NCI-H524 treated with DMSO at 0.1 percent for 48 hours (cell line): ENCODE measurements around the gene MAP2K7.
"Not testable (repeated sequence)": the region's sequence is repeated elsewhere in the genome, so short reads cannot be mapped to it uniquely, and the experiment has no call there.

ENCODE experiments used
- DNase-seq: peaks from one replicate; lab custom pipeline; 2025; lab: John Stamatoyannopoulos, UW

MAP2K7 gene

DNA sequence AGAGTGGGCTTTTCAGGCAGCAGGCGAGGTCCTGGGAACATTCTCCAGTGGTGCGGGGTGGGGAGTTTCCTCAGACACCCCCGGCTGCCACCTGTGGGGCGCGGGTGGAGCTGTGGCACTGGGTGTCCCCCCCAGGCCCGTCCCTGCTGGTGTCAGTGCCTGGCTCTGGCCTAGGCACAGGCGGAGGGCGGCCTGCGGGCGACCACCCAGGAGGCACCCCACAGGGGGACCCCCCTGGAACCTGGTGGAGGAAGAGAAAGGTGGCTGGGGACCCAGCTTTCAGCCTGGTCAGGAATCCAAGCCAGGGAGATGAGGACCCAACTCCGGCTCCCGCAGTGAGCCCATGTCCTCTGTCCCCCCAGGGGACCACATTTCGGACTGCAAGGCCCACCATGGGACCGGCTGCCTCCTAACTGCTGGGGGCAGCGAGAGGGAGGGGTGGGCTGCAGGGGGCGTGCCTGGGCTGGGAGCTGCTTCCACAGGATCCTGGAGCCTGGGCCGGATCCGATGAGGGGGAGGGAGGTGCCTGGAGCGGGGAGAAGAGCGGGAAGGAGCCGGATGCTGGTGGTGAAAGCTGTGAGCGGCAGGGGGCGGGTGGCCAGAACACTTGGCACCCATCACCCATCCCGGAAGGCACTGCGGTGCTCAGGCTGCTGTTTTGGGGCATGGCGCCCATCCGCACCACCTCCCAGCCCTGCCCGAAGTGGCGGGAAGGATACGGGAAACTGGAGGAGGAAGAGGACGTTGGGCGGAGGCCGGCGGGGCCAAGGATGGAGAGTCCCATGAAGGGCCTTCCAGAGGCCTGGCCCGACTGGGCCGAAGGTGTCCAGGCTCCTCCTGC, 27.8 kb downstream of the MAP2K7 start:
- no peak for DNase-seq

- no peak for DNase-seq
These were observed 28.7 kb downstream of the MAP2K7 start for GRCh38 chr19:7932276-7932929.

DNA sequence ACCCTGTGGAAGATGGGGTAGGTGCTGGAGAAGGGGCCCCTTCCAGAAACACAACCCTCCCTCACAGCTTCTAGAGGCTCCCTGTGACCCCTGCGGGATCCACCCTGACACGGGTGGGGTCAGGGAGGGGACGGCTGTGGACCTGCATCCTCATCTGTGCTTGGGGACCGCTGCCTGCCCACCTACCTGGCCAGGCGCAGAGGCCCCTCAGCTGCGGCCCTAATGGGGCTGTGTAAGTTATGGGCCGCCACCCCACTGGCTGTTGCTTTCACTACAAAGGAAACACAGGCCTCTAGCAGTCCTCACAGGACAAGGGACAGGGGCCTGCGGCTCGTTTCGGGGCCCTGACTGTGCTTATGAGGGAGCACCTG, 29.2 kb downstream of the MAP2K7 start:
- DNase-seq = no peak

- DNase-seq = no peak
These were observed 29.7 kb downstream of the MAP2K7 start for GRCh38 chr19:7933411-7933810.

DNA sequence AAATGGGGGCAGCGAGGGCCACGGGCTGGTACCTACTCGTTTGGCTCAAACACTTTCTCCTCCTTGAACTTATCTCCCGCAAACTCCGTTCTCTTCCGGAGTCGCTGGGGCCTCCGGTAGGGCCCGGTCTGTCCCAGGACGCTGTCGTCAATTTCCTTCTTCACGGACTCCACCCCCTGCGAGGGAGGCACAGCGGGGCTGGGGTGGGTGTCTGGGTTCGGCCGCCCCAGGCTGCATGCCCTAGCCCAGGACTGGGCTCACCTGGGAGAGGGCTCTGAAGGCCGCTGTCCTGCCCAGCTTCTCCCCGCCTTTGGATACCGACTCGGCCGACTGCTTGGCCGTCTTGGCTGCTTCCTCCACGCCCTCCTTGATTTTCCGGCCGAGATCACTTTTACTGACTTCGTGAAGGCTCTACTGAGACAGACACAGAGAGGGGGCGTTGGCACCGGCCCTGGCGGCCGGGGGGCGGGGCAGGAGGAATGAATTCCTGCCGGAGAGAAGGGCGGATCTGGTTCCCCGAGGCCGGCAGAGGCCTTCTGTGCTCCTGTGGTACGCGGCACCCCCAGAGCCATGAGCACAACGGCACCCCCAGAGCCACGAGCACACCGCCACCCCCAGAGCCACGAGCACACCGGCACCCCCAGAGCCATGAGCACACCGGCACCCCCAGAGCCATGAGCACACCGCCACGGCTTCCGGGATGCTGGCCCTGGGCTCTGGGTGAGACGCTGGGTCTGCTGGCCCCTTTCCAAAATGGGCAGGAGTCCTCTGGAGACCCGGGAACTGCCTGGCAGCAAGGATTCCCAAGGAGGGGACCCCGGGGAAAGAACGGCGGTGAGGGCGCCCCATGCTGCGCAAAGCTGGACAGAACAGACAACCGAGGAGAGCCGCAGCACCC, 30.4 kb downstream of the MAP2K7 start:
- DNase-seq = no peak

DNA sequence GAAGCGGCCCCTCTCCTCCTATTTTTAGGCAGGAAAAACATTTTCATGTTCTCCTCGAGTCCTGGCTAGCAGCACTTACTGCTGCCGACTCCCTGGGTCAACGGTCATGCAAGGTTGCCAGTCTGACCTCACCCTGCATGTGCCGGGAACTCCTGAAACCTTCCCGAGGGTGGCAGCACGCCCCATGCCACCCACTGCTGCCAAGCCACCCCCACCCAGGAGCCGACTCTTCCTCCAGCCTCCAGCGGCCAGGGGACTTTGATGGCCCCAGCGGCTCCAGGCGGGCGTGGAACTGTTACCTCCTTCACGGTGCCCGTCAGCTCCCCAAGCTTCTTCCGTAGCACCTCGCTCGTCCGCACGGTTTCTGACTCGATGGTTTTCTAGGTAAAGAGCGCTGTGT, 31.1 kb downstream of the MAP2K7 start:
- DNase-seq = no peak

- DNase-seq = no peak
These were observed 37.2 kb downstream of the MAP2K7 start for GRCh38 chr19:7940841-7941240.

DNA sequence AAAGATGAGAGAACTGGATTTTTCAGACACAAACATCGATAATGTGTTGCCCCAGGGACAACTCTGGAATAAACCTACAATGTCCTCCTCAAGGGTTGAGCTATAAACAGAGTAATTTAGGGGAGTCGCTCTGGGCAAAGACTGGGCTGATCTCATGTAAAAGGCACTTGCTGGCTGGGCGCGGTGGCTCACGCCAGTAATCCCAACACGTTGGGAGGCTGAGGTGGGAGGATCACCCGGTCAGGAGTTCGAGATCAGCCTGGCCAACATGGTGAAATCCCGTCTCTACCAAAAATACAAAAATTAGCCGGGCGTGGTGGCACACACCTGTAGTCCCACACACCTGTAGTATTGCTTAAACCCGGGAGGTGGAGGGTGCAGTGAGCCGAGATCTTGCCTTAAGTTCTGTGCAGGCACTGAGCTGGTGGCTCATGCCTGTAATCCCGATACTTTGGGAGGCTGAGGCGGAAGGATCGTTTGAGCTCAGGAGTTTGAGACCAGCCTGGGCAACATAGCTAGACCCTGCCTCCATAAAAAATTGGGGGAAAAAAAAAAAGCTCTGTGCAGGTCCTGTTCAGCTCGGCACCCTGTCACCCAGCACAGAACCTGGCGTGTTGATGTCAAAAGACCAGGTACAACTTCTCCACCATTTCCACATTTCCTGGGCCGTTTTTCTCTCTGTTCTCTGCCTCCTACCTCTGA, 38.4 kb downstream of the MAP2K7 start:
- DNase-seq = no peak

- DNase-seq = no peak
These were observed 39.3 kb downstream of the MAP2K7 start for GRCh38 chr19:7942981-7943443.

- DNase-seq = peak; percentile 99
These were observed 39.9 kb downstream of the MAP2K7 start, which contains the start of gene TIMM44 for GRCh38 chr19:7943444-7944176. TSS of gene TIMM44 (minus strand) at chr19:7943666. CDS start at chr19:7943651, 15 bp downstream.

DNA sequence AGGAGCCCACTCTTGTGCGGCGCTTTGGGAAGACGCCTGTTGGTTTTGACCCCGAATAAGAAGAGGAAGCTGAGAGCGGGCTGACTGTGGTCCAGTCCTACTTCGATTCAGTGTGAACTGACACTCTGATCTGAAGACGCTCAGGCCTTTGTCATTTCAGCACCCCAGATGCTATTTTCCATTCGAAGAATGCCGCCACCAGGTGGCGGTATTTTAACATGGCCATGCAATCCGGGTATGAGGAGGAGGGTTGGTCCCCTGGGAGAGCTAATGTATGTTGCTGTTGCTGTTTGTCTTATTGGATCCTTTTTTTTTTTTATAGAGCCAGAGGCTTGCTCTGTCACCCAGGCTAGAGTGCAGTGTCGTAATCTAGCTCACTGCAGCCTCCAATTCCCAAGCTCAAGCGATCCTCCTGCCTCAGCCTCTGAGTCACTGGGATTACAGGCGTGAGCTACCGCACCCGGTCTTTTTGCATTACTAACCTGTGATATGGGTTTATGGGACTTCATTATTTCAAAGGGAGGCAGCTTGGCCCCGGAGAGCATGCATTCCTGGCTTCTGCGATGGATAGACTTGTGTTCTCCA, 40.6 kb downstream of the MAP2K7 start:
- DNase-seq = peak; percentile 28

GRCh38 chr19:7947939-7948338, 44.3 kb downstream of the MAP2K7 start:
- DNase-seq = no peak

- no peak for DNase-seq
These were observed 49.4 kb downstream of the MAP2K7 start for GRCh38 chr19:7953060-7953459.

DNA sequence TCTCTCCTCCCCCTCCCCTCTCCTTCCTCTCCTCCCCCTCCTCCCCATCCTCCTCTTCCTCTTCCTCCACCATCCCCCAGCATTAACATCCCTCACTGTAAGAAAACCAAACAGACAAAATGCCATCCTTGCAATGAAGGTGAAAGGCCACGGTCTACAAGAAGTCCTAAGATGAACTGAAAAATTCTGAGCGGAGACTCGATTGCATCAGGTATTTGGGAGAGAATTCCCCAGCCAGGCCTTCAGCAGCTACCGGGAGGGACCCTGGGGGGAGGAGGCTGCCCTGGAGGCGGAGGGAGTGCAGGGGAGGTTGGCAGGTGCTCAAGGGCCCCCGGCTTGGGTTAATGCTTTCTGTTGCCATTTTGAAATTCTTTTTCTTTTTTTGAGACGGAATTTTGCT, 49.9 kb downstream of the MAP2K7 start:
- DNase-seq = no peak

DNA sequence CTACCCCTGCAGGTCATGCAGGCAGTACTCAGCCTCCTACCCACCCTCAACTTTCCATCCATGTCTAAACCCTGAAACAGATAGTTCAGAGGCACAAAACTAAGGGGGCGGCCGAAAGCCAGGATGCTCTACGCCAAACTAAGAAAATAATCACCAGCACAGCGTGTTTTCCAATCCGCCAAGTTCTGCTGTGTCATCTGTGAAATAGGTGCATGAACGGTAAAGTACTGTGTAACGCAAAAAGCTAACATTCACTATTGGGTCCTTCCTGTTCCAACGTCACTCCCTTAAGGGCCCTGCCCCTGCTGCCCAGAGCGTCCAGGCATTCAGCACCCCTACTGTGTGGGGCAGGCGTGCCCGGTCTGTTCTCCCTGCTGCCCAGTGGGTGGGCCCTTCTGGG, 52.0 kb downstream of the MAP2K7 start:
- DNase-seq = no peak

DNA sequence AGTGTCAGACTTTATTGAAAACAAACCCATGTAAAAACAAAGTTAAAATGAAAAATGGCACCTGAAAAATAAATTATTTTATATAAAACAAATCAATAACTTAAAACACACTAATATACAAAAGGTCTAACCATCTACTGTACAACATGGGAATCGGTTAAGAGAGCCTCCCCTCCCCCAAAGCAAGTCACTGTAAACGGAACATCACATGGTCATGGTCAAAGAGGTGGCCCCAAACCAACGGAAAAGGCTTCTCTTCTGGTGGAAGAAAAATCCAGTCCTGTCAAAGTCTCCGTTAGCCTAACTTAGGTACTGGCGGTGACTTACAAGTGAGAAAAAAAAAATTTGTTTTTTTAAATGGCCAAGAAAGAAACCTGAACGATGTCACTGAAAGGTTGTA, 55.5 kb downstream of the MAP2K7 start:
- DNase-seq = no peak

- not testable (repeated sequence) for DNase-seq
These were observed 57.4 kb downstream of the MAP2K7 start for GRCh38 chr19:7961082-7961481.

DNA sequence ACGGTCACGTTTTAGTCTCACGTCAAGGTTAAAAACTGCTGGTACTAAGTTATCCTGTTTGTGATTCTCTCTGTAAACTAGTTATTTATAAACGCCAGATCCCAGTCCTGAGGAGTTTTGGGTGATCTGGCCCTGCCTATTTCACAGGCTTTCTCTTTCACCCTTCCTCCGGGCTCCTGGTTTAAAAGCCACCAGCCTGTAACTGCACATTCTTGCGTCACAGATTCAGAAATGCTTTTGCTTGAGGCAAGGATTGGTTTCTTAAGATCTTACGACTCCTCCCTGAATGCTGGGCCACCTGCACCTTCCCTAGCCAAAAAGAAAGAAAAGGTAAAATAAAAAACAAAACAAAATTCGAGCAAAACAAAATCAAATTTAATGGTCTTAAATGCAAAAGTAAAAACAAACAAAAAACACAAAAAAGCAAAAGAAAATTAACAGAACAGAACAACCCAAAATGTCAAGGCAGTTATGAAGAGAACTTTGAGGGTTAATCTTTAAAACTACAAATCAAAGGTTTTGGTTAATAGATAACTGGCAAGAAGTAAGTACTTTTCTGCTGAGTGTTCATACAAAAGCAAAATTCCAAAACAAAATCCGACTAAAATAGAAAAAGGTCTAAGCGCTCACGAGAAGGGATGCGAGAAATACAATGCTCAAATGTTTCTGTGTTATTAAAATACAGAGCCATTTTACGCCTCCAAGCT, 58.4 kb downstream of the MAP2K7 start:
- no peak for DNase-seq

- DNase-seq = no peak
These were observed 59.1 kb downstream of the MAP2K7 start for GRCh38 chr19:7962644-7963268.

DNA sequence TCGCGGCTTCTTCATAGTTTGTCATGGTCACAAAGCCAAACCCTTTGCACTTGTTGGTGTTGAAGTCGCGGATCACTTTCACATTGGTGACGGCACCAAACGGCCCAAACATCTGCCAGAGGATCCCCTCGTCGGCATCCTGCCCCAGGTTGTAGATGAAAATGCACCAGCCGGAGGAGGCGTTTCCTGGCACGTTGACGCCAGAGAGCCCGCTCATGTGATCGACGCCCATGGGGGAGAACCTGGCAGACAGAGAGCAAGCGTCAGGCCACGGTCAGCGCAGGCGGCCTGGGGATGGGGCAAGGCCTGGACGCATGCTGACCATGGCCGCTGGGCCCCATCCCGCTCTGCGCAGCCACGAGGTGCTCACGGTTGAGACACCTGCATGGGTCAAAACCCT, 59.9 kb downstream of the MAP2K7 start:
- no peak for DNase-seq
